Stimulated activated CD4-positive, alpha-beta T cell treated with anti-CD3 and anti-CD28 coated beads, Interleukin-1b, Interleukin-23, amount 100 ng/mL, for 24 hours (primary cell): ENCODE measurements around the gene OR5B21.
A peak's percentile ranks its signal among the peaks of the same experiment; 100 is the strongest.

Experiments
- DNase-seq, 4 experiments: peaks; one replicate each; pipeline ENCODE4 v3.0.0-alpha.2; 2020; ENCODE audit warnings: low read depth in 4 of 4, low spot score in 1 of 4

The OR5B21 gene

DNA sequence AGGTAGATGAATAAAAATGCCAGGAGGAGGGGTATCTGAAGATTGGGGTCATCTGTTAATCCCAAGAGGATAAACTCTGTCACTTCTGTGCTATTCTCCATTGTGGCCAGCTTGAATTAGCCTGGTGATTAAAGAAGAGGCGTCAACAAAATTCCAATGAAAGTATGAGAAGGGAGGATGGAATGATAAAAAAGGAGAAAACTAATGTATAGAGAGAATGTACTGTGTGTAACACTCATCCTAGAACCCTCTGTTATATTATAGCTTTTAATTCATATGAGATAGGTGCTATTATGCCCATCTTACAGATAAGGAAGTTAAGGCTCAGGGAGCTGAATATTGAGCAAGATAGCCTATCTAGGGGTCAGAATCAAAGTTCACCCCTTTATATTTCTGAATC is at the start of gene OR5B21:
Gene OR5B21 (minus strand): TSS at position 101 of the 400 bp plus-strand sequence. CDS start 0 bp downstream, at position 101.
- no peak for DNase-seq

DNA sequence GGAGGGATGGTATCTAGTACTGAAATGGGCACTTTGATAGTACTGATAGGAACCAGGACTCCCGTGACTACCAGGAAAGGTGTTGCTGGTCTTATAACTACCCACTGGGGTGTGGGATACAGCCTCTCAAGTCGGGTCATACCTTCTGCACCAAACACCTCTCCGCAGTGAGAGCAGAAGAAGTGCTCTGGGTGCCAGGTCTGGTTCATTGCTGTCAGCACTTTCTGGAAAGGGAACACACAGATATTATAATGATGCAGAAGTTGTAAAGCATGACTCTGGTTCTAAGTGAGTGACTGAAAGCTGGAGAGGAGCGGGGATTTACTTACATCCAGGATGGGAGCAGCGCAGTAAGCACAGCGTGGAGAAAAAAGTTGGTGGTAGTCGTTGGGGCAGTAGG is 41.7 kb upstream of the OR5B21 start:
- no peak for DNase-seq

DNA sequence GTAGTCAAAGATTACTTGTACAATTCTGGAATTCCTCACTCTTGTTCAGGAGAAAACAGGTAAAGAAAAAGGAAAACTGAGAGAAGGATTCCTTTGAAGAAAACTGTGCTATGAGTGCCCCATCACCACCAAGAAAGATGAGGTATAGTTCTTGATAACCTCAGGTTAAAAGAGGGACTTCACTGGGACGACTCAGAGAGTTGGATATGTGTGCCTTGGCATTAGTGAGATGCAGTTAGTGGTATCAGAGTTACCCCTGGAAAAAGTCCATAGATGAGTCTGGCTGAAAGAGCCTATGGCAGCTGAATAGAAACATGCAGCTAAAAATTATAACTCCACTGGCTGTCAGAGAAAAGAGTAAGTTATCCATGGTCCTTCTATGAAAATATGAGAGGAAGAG is 38.9 kb upstream of the OR5B21 start:
- no peak for DNase-seq

DNA sequence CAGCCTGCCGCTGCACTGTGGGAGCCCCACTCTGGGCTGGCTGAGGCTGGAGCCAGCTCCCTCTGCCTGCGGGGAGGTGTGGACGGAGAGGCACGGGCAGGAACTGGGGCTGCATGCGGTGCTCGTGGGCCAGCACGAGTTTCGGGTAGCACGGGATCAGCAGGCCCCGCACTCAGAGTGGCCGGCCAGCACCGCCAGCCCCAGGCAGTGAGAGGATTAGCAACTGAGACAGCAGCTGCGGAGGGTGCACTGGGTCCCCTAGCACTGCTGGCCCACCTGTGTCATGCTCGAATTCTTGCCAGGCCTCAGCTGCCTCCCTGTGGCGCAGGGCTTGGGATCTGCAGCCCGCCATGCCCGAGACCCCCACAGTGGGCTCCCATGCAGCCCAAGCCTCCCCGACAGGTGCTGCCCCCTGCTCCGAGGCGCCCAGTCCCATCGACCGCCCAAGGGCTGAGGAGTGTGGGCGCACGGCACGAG is 24.0 kb upstream of the OR5B21 start:
- no peak for DNase-seq

DNA sequence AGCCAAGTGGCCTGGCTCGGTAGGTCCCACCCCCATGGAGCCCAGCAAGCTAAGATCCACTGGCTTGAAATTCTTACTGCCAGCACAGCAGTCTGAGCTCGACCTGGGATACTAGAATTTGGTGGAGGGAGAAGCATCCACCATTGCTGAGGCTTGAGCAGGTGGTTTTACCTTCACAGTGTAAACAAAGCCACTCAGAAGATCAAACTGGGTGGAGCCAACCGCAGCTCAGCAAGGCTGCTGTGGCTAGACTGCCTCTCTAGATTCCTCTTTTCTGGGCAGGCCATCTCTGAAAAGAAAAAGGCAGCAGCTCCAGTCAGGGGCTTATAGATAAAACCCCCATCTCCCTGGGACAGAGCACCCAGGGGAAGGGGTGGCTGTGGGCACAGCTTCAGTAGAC is 22.3 kb upstream of the OR5B21 start:
- DNase-seq = no peak

DNA sequence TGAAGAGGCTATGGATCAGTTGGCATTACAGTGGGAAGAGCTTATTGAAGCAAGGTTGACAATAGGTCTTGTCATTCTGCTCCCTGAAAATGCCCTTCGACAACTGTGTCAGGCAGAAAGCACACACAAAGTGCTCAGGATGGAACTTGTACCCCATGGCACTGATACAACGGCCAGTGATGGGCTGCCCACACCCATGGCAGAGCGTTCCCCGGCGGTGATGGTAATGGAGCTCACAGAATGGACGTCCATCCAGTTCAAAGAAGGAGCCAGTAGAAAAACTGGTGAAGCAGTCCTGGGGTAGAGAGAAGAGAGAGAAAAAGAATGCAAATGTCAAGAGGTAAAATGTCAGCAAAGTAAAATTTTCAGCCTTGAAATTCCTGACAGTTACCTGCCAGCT is 19.5 kb upstream of the OR5B21 start:
- DNase-seq = no peak

DNA sequence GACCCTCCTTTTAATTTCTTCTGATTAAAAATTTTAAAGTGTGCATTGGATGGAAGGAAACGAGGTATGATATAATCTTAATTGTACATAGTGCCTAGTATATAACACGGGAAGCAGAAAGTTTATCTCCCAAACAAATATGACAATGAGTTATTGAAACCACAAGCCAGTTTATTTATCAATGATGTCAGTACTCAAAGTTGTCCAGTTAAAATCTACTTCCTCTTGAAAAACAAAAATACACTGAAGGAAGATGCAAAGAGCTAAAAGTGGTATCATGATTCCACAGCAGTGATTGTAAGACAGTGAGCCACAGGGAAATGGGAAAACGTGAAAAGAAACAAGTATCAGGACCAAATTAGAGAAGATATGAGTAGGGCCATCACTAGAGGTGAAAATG is 18.8 kb upstream of the OR5B21 start:
- DNase-seq = no peak

DNA sequence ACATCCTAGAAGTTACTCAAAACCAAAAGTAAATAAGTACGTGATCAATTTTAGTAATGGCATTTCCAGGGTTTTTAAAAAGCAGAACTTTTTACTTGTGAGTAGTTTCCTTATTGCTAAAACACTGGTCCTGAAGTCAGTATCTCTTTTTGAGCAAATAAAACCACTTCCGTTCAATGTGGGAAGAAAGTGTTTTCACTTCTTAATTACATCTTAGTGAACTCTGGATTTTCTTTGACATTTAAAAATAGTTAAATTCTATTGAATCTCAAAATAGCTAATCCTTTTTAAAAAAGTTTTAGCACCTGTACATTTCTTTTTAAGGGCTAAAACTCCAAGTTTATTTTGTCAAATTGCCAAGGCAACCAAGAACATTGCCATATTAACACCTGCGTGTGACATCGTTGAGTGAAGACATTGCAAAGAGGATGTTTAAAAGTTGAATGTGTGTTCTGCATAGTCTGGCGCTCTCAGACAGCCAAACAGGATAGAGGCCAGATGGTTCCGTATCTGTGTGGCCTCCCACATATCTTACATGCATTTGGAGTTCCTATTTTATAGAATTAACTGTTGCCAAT is 17.2 kb upstream of the OR5B21 start:
- no peak for DNase-seq

DNA sequence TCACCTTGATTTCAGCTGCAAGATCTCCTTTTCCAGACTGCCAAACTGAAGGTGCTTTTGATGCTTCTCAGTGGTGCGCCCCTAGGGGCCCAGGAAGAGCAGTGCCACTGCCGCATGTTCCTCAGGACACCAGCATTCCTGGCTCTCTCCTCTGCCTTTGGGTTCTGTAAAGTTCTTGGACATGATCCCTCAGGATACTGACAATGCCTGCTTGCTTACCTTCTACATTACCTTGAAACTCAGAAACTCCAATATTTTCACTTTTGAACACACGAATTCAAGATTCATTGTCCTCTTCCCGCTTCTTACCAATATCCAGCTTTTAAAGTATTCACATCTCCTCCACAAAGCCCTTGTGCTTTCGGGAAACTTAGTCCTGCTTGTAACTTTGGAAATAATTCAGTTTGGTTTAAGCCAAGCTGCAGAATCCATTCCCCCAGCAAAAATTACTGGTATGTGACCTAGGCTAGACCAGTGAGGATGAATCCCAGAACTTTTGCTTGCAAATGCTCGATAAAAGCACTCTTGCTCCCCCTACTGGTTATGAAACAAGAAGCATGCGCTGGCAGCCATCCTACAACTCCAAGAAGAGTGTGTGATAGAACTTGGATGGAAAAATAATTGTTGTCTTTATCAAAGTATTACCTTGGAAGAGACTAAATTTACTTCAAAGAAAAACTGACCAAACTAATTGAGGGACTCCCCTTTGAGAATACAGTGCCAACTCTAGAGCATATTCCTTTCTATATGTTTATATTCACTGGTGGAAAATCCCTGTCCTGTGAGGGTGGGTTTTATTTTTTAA is 16.5 kb upstream of the OR5B21 start:
- DNase-seq = peak in 2 of 4 experiments; percentile 10 to 28

DNA sequence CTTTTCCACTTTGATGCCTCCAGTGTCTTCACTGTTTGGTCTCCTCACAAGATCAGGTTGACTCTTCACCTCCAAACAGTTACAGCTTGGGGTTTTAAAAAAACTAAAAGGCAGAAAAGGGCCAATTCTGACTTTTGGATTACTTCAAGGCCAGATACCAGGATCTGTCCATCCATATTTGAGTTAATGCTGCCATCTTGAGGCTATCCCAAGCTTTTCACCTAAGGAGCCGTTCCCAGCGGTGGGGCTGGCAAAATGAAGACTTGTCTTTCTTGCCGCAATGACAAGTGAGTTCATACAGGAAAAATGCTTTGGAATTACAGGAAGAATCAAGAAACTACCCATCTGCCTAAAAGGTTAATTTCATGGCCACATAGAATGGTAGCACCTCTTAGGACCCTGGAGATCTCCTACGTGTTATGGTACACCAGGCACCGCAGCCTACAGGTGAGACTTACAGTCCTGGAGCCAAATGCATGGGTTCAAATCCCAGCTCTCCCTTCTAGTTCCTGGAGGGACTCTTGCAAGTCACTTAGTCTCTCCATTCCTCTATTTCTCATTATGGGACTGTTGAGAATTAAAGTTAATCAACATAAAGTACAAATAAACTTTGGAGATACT is 6.0 kb upstream of the OR5B21 start:
- DNase-seq = no peak

DNA sequence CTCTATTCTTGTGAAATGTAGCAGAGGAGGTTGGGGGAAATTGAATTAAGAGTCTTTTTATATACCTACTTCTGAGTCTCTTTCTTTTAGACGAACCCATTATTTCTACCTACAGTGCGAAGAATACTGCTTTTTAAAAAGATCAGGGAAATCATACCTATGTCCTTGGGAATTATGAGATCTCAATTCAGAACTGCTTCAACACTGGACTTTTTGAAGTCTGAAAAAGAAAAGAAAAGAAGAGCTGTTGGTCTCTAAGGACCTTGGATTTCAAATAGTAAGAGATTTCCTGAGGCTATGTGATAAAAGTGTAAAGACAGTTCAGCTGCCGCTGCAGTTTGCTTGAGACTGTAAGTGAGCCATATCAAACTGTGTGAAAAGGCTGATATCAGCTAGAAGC is 3.7 kb upstream of the OR5B21 start:
- no peak for DNase-seq

DNA sequence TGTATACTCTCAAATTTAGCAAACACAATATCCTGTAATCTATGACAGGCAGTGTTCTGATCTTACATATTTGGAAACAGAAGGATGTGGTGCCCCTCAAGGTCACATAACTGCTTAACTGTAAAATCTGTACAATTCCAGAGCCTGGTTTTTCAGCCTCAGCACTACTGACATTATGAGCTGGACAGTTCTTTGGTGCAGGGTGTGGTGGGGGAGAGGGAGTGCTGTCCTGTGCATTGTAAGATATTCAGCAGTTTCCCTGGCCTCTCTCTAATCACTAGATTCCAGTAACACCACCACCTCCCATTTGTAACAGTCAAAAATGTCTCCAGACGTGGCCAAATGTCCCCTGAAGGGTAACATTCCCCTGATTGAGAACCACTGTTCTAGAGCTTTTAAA is 1.8 kb upstream of the OR5B21 start:
- DNase-seq = no peak

DNA sequence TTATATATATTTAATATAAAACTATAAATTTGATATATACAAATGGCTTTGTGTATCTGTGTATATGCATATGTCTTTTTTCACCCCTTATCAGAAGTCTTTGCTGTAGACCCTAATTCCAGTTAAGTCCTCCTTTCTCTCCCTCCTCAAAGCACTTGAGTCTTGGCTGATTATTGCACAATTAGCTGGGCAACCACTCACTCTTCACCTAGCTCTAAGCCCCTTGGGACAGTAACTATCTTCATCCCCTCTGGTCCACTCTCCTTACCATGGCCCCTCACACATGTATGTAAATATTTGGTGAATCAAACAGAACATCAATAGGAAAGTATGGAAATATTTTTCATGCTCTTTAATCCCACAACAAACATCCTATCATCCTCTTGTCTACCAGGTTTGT is 909 bp upstream of the OR5B21 start:
- no peak for DNase-seq

DNA sequence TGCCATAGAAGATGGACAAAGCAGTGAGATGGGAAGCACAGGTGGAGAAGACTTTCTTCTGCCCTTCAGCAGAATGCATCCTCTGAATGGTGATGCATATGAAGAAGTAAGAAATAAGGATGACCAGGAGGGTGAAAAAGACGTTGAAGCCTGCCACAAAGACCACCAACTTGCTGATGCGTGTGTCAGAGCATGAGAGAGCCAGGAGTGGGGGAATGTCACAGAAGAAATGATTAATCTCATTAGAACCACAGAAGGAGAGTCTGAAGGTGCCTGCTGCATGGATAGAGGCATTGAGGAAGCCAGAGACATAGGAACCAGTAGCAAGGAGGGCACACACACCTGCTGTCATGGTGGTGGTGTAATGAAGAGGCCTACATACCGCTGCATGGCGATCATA is 550 bp downstream of the OR5B21 start:
- DNase-seq = no peak

DNA sequence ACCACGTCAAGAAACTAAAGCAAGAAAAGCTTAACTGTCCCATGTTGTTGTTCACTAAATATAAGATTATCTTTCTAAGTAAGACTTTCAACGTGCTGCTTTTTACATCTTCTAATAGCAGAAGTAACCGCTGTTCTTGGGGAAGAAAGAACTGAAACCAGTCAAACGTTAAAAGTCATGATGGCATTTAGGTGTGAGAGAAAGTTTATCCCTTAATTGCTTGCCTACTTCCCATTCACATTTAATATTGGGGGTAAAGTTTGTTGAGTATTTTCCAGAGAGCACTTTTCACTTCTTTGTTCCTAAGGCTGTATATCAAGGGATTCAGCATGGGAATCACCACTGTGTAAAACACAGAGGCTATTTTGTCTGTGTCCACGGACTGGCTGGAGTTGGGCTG is 970 bp downstream of the OR5B21 start:
- no peak for DNase-seq

DNA sequence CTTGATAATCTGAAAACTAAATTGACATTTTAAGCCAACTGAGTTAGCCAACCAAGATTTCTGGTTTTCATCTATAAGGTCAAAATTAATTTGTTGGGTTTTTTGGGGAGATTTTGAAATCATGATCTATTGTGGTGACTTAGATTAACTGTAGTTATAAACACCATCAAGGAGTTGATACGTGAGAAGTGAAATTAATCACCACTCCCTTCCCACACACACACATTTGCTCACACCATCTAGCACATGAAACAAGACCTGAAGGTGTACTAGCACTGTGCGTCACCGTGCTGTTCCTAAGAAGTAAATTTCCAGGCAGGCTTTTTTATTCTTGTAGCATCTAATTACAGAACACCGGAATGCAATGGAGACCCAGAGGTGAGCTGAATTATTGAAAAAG is 2.1 kb downstream of the OR5B21 start:
- DNase-seq = no peak

DNA sequence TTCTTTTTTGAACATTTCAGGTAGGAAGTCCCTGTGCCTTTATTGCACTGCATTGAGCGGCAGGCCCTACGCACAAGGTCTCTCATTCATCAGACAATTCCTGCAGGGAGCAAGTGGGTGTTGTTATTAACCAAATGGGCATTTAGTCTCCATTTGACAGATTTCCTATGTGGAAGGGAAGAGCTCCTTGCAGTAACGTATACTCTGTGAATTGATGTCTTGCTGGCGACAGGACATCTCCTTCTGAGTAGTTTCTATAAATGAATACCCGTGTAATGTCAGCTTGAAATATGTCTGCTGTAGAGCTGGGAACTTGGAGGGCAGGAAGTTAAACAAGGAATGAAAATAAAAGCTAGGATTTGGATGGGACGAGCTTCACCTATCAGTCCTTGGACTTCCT is 3.7 kb downstream of the OR5B21 start:
- DNase-seq = no peak

DNA sequence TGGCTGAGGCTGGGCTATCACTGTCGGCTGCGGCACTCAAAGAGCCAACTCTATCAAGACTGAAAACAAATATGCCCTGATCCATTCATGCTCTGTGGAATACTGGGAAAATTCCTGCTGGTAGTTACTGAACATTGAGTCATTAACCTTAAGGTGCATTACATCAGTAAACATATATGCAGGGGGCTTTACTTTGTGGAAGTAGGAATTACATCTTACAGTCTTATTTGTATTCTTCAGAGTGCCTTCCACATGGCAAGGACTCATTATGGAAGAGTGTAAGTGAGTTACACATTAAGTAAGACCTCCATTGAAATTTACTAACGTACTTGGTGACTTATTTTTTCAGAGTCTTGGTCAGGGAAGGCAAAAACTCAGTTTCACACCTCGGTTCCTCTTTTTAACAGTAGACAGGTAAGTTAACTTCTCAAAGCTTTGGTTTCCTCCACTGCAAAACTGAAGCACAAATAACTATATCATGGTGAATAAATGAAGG is 4.5 kb downstream of the OR5B21 start:
- no peak for DNase-seq

DNA sequence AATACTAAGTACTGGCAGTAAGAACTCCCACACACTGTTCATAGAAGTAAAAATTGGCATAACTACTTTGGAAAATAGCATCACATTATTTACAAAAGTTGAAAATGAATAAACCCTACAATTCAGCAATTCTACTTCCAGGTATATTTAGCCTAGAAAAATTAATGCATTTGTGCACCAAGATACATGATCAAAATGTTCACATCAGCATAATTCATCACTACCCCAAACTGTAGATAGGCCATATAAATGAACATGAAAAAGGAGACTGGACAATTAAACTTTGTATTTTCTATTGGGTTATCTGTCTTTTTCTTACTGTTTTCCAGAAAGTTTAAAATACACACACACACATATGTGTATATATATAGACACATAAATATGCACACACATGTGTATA is 5.9 kb downstream of the OR5B21 start:
- no peak for DNase-seq

DNA sequence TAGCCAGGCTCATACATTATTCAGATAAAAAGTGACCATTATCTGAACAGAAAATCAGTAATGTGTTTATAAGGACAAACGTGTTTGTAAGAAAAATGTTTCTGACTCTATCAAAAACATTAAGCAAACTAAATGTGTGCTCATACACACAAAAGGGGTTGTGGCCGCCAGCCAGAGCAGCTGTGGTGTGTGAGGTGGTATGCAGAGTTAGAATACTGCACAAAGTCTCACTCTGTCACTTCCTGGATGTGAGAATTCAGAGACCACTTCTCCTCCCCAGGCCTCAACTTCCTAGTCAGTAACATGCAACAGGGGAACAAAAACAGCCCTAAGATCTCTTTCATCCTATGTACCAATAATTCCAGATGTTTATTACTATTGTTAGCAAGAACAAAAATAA is 9.4 kb downstream of the OR5B21 start:
- DNase-seq = no peak

DNA sequence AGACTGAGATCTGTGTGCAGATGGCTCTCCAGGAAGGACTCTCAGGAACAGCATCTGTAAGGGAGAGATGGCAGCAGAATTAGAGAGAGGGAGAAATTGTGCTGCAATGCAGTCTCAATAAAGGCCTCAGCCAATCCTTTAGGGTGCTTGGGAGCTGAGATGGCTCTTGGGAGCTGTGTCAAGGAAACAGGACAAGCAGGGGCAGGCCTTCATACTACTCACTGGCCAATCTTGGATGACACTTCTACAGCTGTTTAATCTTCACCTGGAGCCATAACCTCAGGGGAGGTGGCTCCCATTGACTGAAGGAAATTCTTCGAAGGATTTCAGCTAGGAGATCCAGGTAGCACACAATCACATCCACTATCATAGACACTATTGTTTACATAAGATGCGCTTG is 10.0 kb downstream of the OR5B21 start:
- no peak for DNase-seq

DNA sequence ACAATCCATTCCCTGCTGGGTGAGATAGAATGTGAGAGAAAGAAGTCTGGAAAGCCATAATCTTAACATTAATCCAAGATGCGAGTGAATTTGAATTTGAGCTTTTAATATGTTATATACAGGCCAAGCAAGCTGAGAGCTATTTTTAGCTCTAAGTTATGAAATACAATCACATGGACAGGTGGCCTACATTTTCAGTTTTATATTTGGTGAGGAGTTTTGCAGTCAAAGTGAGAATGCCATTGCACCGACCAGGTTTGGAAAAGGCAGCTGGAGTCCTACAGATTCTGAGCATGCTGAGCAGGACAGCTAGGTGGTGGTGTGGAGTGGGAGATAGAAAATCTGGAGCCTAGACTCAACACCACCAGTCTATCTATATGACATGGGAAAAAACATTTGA is 12.0 kb downstream of the OR5B21 start:
- DNase-seq = no peak
